NCI-H2107 treated with DMSO at 0.1 percent for 48 hours (cell line): ENCODE results near the gene TWNK.
A peak's percentile ranks its signal among the peaks of the same experiment; 100 is the strongest.
"Not testable (repeated sequence)": the region's sequence is repeated elsewhere in the genome, so short reads cannot be mapped to it uniquely, and the experiment has no call there.

ENCODE experiments used
- DNase-seq: peaks from one replicate; lab custom pipeline; 2025; ENCODE audit not compliant: unreplicated experiment; lab: John Stamatoyannopoulos, UW

The TWNK gene

DNA sequence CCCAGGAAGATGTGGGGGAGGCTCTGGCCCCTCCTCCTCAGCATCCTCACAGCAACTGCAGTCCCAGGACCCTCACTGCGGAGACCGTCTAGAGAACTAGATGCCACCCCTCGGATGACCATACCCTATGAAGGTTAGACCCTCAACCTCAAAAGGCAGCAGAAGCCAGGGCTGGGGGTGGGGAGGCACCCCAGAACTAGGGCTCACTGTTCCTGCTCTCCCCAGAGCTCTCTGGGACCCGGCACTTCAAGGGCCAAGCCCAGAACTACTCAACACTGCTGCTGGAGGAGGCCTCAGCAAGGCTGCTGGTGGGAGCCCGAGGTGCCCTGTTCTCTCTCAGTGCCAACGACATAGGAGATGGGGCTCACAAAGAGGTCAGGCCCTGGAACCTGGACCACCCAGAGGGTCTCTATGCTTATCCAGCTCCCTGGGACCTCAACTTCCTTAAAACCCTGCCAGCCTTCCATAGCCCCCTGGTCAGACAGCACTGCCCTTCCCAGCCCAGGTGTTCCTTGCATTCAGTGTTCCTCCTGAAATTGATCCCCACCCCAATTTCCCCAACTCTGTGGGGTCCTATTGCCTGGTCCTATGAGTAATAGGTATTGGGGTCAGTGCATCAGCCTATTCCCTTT, 14.3 kb upstream of the TWNK start:
- no peak for DNase-seq

DNA sequence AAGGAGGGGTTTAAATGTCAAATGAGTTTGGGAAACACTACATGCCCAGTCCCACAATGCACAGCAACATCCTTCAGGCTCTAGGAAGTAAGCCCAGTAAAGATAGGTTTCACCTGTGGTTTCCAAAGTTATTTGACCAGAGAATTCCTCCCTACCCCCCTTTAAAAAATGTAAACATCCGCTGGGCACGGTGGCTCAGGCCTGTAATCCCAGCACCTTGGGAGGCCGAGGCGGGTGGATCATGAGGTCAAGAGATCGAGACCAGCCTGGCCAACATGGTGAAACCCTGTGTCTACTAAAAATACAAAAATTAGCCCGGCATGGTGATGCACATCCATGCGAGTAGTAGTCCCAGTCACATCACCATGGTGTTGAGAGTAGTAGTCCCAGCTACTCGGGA, 11.9 kb upstream of the TWNK start:
- not testable (repeated sequence) for DNase-seq

DNA sequence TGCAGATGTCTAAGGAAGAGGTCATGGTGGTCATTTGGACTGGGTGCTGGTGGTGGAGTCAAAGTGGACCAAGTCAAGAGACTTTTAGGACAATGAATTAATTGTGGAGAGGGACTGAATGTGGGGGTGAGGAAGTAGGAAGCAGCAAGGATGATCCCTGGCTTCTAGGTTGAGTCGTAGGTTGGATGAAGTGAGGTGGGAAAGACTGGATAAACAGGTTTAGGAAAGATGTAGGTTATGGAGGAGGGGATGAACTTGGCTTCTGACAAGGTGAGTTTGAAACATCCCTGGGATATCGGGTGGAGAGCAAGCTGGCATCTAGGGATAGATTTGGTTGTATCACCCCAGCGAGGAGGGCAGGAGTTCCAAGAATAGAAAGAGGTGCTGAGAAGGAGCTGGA, 10.4 kb upstream of the TWNK start:
- no peak for DNase-seq

DNA sequence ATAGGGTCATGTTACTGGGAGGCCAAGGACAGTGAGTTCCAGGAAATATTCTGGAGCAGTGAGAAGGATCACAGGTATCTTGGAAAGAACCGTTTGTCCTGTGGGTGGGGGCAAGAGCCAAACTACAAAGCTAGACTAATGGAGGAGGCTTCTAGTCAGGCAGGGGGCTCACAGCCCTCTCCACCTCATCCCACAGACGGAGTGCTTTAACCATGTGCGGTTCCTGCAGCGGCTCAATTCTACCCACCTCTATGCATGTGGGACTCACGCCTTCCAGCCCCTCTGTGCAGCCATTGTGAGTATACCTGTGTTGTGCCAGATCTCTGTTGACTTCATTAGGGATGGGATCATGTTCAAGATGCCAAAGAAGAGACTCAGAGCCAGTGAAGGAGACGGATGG, 9.9 kb upstream of the TWNK start:
- no peak for DNase-seq

DNA sequence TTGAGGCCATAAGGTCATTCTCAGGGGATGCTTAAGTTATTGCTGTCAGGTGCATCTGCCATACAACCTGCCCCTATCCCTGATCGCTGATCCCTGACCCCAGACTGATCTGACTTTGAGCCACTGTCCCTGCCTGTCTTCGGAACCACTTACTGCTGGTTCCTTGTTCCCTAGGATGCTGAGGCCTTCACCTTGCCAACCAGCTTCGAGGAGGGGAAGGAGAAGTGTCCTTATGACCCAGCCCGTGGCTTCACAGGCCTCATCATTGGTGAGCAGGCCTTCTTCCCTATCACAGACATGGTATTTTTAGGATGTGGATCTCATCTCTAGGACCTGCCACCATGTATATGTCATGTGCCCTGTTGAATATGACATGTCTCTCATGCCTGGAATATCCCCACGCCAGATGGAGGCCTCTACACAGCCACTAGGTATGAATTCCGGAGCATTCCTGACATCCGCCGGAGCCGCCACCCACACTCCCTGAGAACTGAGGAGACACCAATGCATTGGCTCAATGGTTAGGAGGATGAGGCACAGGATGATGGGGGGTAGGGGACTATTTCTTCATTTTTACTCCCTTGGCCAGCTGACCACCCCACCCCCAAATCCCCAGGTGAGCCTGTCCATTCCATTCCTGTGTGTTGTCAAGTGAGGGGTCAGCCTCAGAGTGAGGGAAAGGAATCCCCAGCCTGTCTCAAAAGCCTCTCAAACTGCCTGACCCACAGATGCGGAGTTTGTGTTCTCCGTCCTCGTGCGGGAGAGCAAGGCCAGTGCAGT, 9.0 kb upstream of the TWNK start:
- DNase-seq, result no peak

DNA sequence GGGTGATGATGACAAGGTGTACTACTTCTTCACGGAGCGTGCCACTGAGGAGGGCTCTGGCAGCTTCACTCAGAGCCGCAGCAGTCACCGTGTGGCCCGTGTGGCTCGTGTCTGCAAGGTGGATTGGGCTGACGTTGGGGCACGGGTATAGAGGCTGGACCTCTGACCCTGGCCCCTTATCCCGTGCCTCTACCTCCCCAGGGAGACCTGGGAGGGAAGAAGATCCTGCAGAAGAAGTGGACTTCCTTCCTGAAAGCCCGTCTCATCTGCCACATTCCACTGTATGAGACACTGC, 8.5 kb upstream of the TWNK start:
- DNase-seq, result no peak

DNA sequence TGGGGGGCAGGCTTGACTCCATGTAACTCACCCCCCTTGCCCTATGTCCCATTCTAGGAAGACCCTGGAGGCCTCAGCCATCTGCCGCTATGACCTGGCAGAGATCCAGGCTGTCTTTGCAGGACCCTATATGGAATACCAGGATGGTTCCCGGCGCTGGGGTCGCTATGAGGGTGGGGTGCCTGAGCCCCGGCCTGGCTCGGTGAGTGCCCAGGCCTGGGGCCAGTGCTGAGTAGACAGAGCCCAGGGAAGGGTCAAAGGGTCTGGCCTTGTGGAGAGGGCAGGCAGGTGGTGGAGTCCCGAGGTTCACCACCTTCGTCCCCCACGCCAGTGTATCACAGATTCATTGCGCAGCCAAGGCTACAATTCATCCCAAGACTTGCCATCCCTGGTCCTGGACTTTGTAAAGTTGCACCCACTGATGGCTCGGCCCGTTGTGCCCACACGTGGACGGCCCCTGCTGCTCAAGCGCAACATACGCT, 7.5 kb upstream of the TWNK start:
- no peak for DNase-seq

DNA sequence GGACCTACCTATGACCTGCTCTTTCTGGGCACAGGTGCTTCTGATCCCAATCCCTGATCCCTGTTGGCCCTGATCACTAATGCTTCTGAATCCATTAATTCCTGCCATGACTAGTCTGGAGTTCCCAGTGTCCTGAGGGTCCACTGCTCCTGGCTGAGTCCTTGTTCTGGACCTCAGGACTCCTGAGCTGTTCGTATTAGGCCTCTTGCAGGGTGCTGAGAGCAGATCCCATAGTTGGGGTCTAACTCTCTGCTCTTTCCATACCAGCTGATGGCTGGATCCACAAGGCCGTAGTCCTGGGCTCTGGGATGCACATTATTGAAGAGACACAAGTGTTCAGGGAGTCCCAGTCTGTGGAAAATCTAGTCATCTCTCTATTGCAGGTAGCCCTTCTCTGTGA, 7.0 kb upstream of the TWNK start:
- no peak for DNase-seq

DNA sequence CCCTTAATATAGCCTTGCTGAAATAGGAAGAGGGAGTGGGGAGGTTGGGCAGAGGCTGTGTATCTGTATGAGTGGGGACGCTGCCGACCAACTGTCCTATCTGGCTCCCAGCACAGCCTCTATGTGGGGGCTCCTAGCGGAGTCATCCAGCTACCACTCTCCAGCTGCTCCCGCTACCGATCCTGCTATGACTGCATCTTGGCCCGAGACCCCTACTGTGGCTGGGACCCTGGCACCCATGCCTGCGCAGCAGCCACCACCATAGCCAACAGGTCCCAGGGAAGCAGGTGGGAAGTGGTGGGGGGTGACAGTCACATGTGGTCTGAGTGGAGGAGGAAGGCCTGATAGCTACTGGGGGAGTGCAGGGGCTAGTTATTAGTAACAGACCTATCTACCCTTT, 6.6 kb upstream of the TWNK start:
- no peak for DNase-seq

DNA sequence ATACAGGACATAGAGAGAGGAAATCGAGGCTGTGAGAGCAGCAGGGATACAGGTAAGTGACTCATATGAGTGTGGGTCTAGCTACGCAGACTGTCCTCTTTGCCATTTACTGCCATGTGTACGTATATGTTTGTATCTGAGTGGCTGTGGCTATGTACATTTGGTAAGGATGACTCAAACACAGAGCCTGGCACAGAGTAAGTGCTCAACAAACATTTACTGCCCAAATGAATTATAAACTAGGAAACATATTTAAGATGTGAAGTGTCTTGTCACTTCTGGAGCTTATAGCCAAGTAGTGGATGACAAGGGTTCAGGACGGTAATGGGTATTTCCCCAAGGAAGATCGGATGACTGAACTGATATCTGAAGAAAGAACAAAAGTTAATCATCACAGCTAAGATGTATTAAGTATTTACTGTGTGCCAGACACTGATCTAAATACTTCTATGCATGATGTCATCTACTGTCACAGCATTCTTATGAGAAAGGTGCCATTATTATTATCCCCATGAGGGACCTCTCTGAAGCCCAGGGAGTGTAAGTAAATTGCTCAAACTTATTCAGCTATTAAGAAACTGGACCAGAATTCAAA, 6.1 kb upstream of the TWNK start:
- no peak for DNase-seq

DNA sequence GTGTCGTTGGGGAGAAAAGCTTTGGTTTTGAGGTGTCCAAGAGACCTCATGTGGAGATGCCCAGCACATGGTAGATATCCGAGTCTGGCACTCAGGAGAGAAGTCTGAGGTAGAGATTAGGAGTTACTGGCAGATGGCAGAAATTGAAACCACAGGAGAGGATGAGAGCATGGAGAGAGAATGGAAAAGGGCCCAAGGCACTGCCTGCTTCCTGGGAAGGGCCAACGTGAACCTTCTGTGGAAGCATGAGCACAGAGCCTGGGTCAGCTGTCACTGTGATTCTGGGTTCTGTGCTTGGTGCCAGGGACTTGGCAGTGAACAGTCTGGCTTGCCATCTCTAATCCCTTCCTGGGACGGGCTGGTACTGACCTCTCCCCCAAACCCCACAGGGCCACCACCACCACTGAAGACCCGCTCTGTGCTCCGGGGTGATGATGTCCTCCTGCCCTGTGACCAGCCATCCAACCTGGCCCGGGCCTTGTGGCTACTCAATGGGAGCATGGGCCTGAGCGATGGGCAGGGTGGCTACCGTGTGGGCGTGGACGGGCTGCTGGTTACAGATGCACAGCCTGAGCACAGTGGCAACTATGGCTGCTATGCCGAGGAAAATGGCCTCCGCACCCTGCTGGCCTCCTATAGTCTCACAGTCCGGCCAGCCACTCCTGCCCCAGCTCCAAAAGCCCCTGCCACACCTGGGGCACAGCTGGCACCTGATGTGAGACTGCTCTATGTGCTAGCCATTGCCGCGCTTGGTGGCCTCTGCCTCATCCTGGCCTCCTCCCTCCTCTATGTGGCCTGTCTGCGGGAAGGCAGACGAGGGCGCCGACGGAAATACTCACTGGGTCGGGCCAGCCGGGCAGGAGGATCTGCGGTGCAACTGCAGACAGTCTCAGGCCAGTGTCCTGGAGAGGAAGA, 4.2 kb upstream of the TWNK start:
- DNase-seq, result no peak

DNA sequence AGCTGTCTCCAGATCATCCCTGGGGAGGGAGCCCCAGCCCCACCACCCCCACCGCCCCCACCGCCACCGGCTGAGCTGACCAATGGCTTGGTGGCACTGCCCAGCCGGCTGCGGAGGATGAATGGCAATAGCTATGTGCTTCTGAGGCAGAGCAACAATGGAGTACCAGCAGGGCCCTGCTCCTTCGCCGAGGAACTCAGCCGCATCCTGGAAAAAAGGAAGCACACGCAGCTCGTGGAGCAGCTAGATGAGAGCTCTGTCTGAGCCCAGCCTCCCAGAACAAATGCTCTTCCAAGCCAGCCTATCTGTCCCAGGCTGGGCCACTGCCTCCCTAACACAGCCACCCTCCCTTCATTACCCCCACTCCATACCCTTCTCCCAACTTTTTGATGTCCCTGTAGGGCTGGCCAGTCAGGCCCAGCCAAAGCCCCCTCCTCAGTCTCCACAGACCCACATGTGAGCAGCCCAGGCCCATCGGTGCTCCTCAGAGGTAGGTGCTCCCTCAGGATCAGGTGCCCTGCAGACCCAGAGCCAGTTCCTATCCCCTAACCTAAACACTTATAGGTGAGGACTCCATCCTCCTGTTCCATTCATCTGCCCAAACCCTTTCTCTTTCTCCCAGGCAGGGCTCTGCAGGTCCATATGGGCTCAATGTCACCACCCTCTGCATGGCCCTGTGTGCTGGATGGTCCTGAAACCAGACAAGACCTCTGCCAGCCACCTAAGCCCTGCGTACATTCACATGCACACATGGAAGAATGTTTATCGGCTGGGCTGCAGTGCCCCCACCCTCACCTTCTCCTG, 3.3 kb upstream of the TWNK start:
- no peak for DNase-seq

DNA sequence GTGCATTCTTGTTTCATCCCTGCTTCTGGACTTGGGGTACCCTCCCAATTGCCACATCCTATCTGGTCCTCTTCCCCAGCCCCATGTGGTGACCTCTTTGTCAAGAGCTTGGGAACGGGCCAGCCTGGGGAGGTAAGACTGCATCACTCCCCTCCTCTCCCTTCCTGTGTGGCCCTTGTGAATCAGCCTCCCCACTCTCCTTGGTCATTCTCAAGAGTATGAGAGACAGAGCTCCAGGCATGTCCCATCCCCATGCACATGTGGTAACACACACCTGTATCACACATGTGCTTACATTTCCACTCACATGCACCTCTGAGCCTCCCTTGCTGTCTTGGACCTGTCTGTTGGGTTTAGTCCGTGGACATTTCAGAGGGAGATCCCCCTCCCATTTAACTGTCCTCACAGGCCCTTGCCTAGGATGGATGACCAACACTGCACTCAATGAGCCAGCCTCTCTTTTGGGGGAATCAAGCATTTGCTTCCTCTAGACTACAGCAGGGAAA, 2.6 kb upstream of the TWNK start:
- DNase-seq, result no peak

DNA sequence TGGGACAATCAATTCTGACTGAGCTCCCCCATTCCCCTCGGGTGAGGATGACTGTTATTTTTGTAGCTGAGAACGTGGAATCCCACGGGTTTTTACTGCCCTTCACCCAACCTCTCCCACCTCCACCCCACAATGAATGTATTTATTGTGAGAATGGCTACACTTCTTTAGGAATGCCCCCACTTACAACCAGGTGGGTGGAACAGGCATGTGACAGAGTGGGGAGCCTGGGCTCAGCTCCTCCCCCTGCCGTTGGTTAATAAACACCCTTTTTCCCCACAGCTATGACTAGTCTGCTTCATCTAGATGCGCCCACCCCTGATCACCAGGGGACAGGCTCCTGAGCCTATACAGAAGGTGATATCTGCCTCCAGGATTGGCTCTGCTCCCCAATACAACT, 2.0 kb upstream of the TWNK start:
- no peak for DNase-seq

DNA sequence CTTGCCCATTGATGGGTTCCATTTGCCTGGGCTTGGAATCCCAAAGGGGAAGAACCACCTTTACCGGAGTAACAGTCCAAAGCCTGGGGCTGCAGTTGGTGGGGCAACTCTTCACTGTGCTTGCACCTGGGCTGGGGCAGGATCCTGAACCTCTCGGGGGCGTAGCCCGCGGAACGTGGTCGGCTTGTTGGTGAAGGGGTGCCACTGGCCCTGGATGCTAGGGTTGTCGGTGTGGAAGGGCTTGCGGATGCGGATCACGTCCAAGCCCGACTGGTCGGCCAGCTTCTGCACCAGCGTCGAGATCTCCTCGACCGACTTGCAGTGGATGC, 756 bp upstream of the TWNK start:
- no peak for DNase-seq

DNA sequence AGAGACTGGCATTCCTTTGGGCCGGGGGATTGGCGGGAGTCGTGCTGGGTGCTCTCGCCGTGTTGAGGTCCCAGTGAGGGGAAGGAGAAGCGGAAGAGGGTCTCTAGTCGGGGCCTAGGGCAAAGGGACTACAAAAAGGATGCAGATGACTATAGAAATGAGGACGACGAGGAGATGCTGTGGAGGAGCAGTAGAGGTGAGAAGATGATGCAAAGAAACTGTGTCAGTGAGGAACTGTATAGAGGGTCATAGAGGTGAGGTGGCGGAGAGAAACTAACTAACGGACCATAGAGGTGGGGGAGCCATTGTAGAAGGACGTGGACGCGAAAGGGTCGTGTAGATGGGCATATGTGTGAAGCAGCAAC, 324 bp downstream of the TWNK start:
- no peak for DNase-seq

DNA sequence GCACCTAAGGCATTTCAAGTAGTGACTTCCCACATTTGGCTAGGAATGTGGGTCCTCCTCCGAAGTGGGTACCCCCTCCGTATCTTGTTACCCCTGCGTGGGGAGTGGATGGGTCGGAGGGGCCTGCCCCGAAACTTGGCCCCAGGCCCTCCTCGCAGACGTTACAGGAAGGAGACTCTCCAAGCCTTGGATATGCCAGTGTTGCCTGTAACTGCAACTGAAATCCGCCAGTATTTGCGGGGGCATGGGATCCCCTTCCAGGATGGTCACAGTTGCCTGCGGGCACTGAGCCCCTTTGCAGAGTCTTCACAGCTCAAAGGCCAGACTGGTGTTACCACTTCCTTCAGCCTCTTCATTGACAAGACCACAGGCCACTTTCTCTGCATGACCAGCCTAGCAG, 823 bp downstream of the TWNK start:
- no peak for DNase-seq

DNA sequence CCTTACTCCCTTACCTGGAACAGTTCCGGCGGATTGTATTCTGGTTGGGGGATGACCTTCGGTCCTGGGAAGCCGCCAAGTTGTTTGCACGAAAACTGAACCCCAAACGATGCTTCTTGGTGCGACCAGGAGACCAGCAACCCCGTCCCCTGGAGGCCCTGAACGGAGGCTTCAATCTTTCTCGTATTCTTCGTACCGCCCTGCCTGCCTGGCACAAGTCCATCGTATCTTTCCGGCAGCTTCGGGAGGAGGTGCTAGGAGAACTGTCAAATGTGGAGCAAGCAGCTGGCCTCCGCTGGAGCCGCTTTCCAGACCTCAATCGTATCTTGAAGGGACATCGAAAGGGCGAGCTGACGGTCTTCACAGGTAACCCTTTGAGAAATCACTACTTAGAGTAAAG, 1.7 kb downstream of the TWNK start:
- no peak for DNase-seq

DNA sequence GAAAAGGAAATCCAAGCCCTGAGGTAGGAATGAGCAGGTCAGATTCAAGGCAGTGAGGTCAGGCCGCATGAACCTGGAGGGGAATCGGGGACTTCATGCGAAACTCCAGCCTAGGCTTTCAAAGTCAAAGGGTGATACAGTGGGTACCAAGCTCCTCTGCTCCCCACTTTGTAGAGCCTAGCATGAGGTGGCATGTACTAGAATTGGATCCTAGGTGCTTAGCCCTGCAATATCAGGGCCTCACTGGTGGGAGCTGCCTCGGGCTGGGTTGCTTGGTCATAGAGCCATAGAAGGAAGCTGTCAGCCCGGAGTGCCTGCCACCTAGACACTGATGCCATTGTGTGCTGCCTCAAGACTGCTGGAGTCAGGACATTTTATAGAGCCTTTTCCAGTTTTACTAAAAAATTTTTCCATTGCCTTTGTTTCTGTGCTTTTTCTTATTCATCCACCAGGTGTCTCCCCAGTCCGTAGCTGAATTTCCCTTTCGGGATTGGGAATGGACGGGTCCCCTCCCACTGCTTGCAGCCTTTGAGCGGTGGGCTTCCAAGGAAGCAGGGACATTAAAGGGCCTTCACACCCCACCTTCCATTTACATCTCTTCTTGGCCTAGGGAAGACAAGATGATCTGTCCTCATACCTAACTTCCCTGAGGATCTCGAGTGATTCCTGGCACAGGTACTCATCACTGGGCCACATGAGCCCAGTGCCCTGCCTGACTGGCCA, 6.8 kb downstream of the TWNK start:
- DNase-seq, result peak; percentile 15

DNA sequence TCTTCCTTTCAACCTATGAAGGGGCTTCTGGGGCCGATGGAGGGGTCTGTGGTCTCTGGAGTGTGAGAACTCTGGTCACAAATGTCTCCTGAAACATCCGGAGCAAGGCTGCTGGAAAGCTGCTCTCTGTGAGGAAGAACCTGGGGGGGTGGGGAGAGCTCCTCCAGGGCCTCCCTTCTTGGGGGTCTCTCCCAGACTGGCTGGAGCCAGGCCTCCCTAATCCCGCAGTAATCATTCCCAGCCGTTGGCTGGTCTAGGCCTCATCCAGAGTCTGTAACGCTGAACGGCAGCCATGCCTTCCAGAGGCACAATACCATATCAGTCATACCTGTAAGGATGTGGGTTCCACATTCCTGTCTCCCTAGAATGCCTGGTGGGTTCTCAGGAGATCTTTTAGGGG, 7.8 kb downstream of the TWNK start:
- DNase-seq, result no peak
